ENCODE data around the gene TMEM14A.
"Not testable (repeated sequence)": the region's sequence is repeated elsewhere in the genome, so short reads cannot be mapped to it uniquely, and the experiment has no call there.

The TMEM14A gene

GRCh38 chr6:52661551-52661950 lies 9.4 kb upstream of the TMEM14A start:
- DNase-seq, result no peak

- DNase-seq, result no peak
Measured at GRCh38 chr6:52662031-52662430, 8.9 kb upstream of the TMEM14A start.

- peak; percentile 44 for DNase-seq
Measured at GRCh38 chr6:52663120-52663935, 7.6 kb upstream of the TMEM14A start.

- DNase-seq, result no peak
Measured at GRCh38 chr6:52663936-52664185, 7.1 kb upstream of the TMEM14A start.

- peak; percentile 86 for DNase-seq
Measured at GRCh38 chr6:52664186-52664990, 6.5 kb upstream of the TMEM14A start.

- no peak for DNase-seq
Measured at GRCh38 chr6:52664991-52665686, 5.8 kb upstream of the TMEM14A start.

GRCh38 chr6:52666071-52666470 lies 4.8 kb upstream of the TMEM14A start:
- DNase-seq, result no peak

GRCh38 chr6:52666523-52666922 lies 4.4 kb upstream of the TMEM14A start:
- no peak for DNase-seq

- no peak for DNase-seq
Measured at GRCh38 chr6:52667572-52667971, 3.3 kb upstream of the TMEM14A start.

GRCh38 chr6:52671676-52672075 lies 763 bp downstream of the TMEM14A start:
- DNase-seq, result no peak

GRCh38 chr6:52672412-52673025 lies 1.6 kb downstream of the TMEM14A start:
- no peak for DNase-seq

GRCh38 chr6:52674666-52675065 lies 3.8 kb downstream of the TMEM14A start:
- DNase-seq, result no peak

- no peak for DNase-seq
Measured at GRCh38 chr6:52675372-52675771, 4.5 kb downstream of the TMEM14A start.

- not testable (repeated sequence) for DNase-seq
Measured at GRCh38 chr6:52676631-52677030, 5.7 kb downstream of the TMEM14A start.

GRCh38 chr6:52681416-52681815 lies 10.5 kb downstream of the TMEM14A start:
- DNase-seq, result no peak

- DNase-seq, result no peak
Measured at GRCh38 chr6:52686878-52687699, 16.2 kb downstream of the TMEM14A start.

GRCh38 chr6:52689857-52690256 lies 18.9 kb downstream of the TMEM14A start:
- DNase-seq, result no peak

- DNase-seq, result no peak
Measured at GRCh38 chr6:52691718-52692117, 20.8 kb downstream of the TMEM14A start.

GRCh38 chr6:52693773-52694172 lies 22.9 kb downstream of the TMEM14A start:
- no peak for DNase-seq

- no peak for DNase-seq
Measured at GRCh38 chr6:52694404-52694803, 23.5 kb downstream of the TMEM14A start.

- no peak for DNase-seq
Measured at GRCh38 chr6:52696418-52696817, 25.5 kb downstream of the TMEM14A start.

- DNase-seq, result no peak
Measured at GRCh38 chr6:52697903-52698302, 27.0 kb downstream of the TMEM14A start.

GRCh38 chr6:52704060-52704459 lies 33.1 kb downstream of the TMEM14A start:
- no peak for DNase-seq

Measured in NCI-H2227 treated with DMSO at 0.1 percent for 48 hours (cell line).